Loucy (cell line): Measurements from ENCODE around the gene NDUFA8.

Experiments used
- H2AFZ ChIP-seq: fragments of 200-600 bp; sonication (generic); 2 replicates; pipeline ENCODE4 v1.6.0; 2016; ENCODE audit warnings: antibody characterized with exemption, mild to moderate bottlenecking, low read length, moderate library complexity
- H3F3A ChIP-seq: fragments of 200-600 bp; 2 replicates; pipeline ENCODE4 v1.6.0; 2016; ENCODE audit warnings: antibody characterized with exemption, low read depth, mild to moderate bottlenecking
- H3K27me3 ChIP-seq: fragments of 200-600 bp; sonication (generic); 2 replicates; pipeline ENCODE4 v1.6.1; 2014; ENCODE audit warnings: low read length, mild to moderate bottlenecking; ENCODE audit not compliant: insufficient read depth, poor library complexity, severe bottlenecking
- H3K36me3 ChIP-seq: fragments of 200-600 bp; sonication (generic); 2 replicates; pipeline ENCODE4 v1.6.1; 2016; ENCODE audit warnings: low read length; ENCODE audit not compliant: insufficient read depth
- H3K4me1 ChIP-seq: fragments of 200-600 bp; sonication (generic); 2 replicates; pipeline ENCODE4 v1.5.1; 2014; ENCODE audit warnings: low read length, mild to moderate bottlenecking; ENCODE audit not compliant: insufficient read depth, poor library complexity, severe bottlenecking
- H3K4me2 ChIP-seq: fragments of 200-600 bp; sonication (generic); 2 replicates; pipeline ENCODE4 v1.6.0; 2014; ENCODE audit warnings: antibody characterized with exemption, low read length, low read depth, mild to moderate bottlenecking; ENCODE audit not compliant: poor library complexity, severe bottlenecking
- H3K4me3 ChIP-seq: fragments of 200-600 bp; sonication (generic); 2 replicates; pipeline ENCODE4 v1.5.1; 2014; ENCODE audit warnings: low read length, mild to moderate bottlenecking, mixed read lengths; ENCODE audit not compliant: poor library complexity, severe bottlenecking
- H3K79me2 ChIP-seq: fragments of 200-600 bp; sonication (generic); 2 replicates; pipeline ENCODE4 v1.6.1; 2014; ENCODE audit warnings: low read length; ENCODE audit not compliant: insufficient read depth
- H3K9ac ChIP-seq: fragments of 200-600 bp; sonication (generic); 2 replicates; pipeline ENCODE4 v1.6.0; 2014; ENCODE audit warnings: mild to moderate bottlenecking, low read depth, low read length, moderate library complexity; ENCODE audit not compliant: poor library complexity, severe bottlenecking
- H3K9me2 ChIP-seq: fragments of 200-600 bp; sonication (generic); replicated peaks from 2 replicates; pipeline ENCODE4 v1.6.1; 2016; ENCODE audit warnings: low read depth, low read length, mixed read lengths
- H3K9me3 ChIP-seq: fragments of 200-600 bp; sonication (generic); 2 replicates; pipeline ENCODE4 v1.6.1; 2014; ENCODE audit warnings: mild to moderate bottlenecking, antibody characterized with exemption, low read length, low read depth; ENCODE audit not compliant: insufficient read depth
- H4K20me1 ChIP-seq: fragments of 200-600 bp; sonication (generic); 2 replicates; pipeline ENCODE4 v1.6.0; 2014; ENCODE audit warnings: antibody characterized with exemption, low read length, mild to moderate bottlenecking; ENCODE audit not compliant: insufficient read depth, poor library complexity, severe bottlenecking
- EZH2phosphoT487 ChIP-seq: fragments of 200-600 bp; IDR thresholded peaks from 2 replicates; pipeline ENCODE4 v1.6.1; 2018; ENCODE audit warnings: antibody characterized with exemption, mild to moderate bottlenecking, moderate library complexity, borderline replicate concordance
- TF ChIP-seq, protein P1 (sequence below): fragments of 200-600 bp; sonication (generic); conservative IDR thresholded peaks from 2 replicates; pipeline ENCODE4 v1.5.1; 2014; ENCODE audit warnings: mild to moderate bottlenecking, antibody characterized with exemption, low read length

The NDUFA8 gene

GRCh38 chr9:122197882-122198281, 38.3 kb upstream of the NDUFA8 start:
- Histone ChIP-seq H3K36me3 (no peaks in the 10 kb centered on the region), H3K4me1 (no peaks in the 10 kb centered on the region), H3F3A (no peaks in the 10 kb centered on the region), H4K20me1 (no peaks in the 10 kb centered on the region), H3K79me2 (no peaks in the 10 kb centered on the region), H3K9ac (no peak overlapping the region), H3K4me2 (no peak overlapping the region), H3K9me2 (no peaks in the 10 kb centered on the region), H3K4me3 (no peak overlapping the region), H3K27me3 (no peaks in the 10 kb centered on the region), H3K9me3 (no peaks in the 10 kb centered on the region), H2AFZ (no peak overlapping the region)
- TF ChIP-seq, protein P1, sequence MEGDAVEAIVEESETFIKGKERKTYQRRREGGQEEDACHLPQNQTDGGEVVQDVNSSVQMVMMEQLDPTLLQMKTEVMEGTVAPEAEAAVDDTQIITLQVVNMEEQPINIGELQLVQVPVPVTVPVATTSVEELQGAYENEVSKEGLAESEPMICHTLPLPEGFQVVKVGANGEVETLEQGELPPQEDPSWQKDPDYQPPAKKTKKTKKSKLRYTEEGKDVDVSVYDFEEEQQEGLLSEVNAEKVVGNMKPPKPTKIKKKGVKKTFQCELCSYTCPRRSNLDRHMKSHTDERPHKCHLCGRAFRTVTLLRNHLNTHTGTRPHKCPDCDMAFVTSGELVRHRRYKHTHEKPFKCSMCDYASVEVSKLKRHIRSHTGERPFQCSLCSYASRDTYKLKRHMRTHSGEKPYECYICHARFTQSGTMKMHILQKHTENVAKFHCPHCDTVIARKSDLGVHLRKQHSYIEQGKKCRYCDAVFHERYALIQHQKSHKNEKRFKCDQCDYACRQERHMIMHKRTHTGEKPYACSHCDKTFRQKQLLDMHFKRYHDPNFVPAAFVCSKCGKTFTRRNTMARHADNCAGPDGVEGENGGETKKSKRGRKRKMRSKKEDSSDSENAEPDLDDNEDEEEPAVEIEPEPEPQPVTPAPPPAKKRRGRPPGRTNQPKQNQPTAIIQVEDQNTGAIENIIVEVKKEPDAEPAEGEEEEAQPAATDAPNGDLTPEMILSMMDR: no peak
- no peak for TF ChIP-seq EZH2phosphoT487

GRCh38 chr9:122197426-122197825, 37.8 kb upstream of the NDUFA8 start:
- Histone ChIP-seq H3K9me2 (no peaks in the 10 kb centered on the region), H3K4me1 (no peaks in the 10 kb centered on the region), H3F3A (no peaks in the 10 kb centered on the region), H3K79me2 (no peaks in the 10 kb centered on the region), H3K4me2 (no peak overlapping the region), H3K9ac (no peak overlapping the region), H3K9me3 (no peaks in the 10 kb centered on the region), H3K4me3 (no peak overlapping the region), H3K36me3 (no peaks in the 10 kb centered on the region), H3K27me3 (no peaks in the 10 kb centered on the region), H2AFZ (no peak overlapping the region), H4K20me1 (no peaks in the 10 kb centered on the region)
- no peak for TF ChIP-seq EZH2phosphoT487
- TF ChIP-seq, protein P1: no peak

DNA sequence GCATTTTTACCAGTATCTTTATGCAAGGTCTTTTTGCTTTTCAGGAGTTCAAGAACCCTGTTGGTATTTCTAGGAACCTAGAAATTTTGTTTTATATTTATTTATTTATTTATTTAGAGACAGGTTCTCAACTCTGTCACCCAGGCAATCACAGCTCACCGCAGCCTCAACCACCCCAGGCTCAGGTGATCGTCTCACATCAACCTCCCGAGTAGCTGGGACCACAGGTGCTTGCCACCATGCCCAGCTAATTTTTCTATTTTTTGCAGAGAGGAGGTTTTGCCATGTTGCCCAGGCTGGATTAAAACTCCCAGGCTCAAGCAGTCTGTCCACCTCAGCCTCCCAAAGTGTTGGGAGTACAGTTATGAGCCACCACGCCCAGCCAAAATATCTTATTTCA, 36.3 kb upstream of the NDUFA8 start:
- no peaks in the 10 kb centered on the region for H3K79me2 ChIP-seq
- no peak overlapping the region for H3K4me3 ChIP-seq
- no peak overlapping the region for H3K4me2 ChIP-seq
- no peaks in the 10 kb centered on the region for H3K27me3 ChIP-seq
- no peak overlapping the region for H2AFZ ChIP-seq
- H3K9me2 ChIP-seq: no peaks in the 10 kb centered on the region
- H3K9ac ChIP-seq: no peak overlapping the region
- no peaks in the 10 kb centered on the region for H3K36me3 ChIP-seq
- H3K4me1 ChIP-seq: no peaks in the 10 kb centered on the region
- no peaks in the 10 kb centered on the region for H3F3A ChIP-seq
- TF ChIP-seq, protein P1: no peak
- no peak for TF ChIP-seq EZH2phosphoT487
- H3K9me3 ChIP-seq: no peaks in the 10 kb centered on the region
- H4K20me1 ChIP-seq: no peaks in the 10 kb centered on the region
